Right atrium auricular region (tissue), 2 donors: ENCODE measurements around the gene CEP20. TPM values are rescaled to one million over a fixed set of nuclear protein-coding genes. Genes with fewer than 3 reads are reported as not detected.

Experiments used
- DNase-seq: peaks from one replicate; pipeline ENCODE4 v3.0.0-alpha.2; 2019; ENCODE audit warnings: low spot score
- H3K27ac ChIP-seq, 2 donors: fragments of 200-600 bp; sonication (generic); 1 replicate in 1 of 2; 2 replicates in 1 of 2; pipeline ENCODE4 v1.5.1; 2016 to 2019
- H3K27me3 ChIP-seq, 2 donors: fragments of 200-600 bp; sonication (generic); one replicate each; pipeline versions ENCODE4 v1.5.1 to v1.6.0; 2017 to 2019
- H3K36me3 ChIP-seq: fragments of 200-600 bp; sonication (generic); one replicate; pipeline ENCODE4 v1.5.1; 2016
- H3K4me1 ChIP-seq, 2 donors: fragments of 200-600 bp; sonication (generic); one replicate each; pipeline versions ENCODE4 v1.5.1 to v1.6.0; 2017 to 2019
- H3K4me3 ChIP-seq, 2 donors: fragments of 200-600 bp; sonication (generic); 1 replicate in 1 of 2; 2 replicates in 1 of 2; pipeline ENCODE4 v1.5.1; 2017 to 2019; ENCODE audit warnings: mild to moderate bottlenecking in 1 of 2, moderate library complexity in 1 of 2
- H3K9me3 ChIP-seq, 2 donors: fragments of 200-600 bp; sonication (generic); one replicate each; pipeline ENCODE4 v1.5.1; 2019
- CTCF ChIP-seq, 2 donors: fragments of 200-600 bp; sonication (generic); IDR thresholded peaks; one replicate each; pipeline ENCODE4 v1.5.1; 2019; ENCODE audit warnings: antibody characterized with exemption in 2 of 2
- total RNA-seq, 2 donors: library from RNA; depleted of rRNA; stranded (reverse); fragments of >200 nt; gene quantifications; one replicate each; pipeline ENCODE4 v1.1.0, GENCODE V29; 2016

Gene CEP20
- total RNA-seq, 2 donors from 2014 or later: 20.1 to 35.9 TPM

- Histone ChIP-seq H3K27ac (no peak overlapping the region), H3K4me1 (no peaks in the 10 kb centered on the region), H3K4me3 (no peak overlapping the region), H3K36me3 (no peaks in the 10 kb centered on the region), H3K27me3 (no peaks in the 10 kb centered on the region), H3K9me3 (no peaks in the 10 kb centered on the region)
- no peak for DNase-seq
- no peak for TF ChIP-seq CTCF (IDR thresholded peaks at IDR 0.05)
These were observed 15.6 kb upstream of the CEP20 start for GRCh38 chr16:15903960-15904359.

GRCh38 chr16:15900901-15901500 is 12.6 kb upstream of the CEP20 start:
- Histone ChIP-seq H3K4me3 (no peak overlapping the region), H3K27me3 (no peaks in the 10 kb centered on the region), H3K27ac (no peak overlapping the region), H3K36me3 (no peaks in the 10 kb centered on the region), H3K4me1 (no peaks in the 10 kb centered on the region), H3K9me3 (no peaks in the 10 kb centered on the region)
- no peak for TF ChIP-seq CTCF (IDR thresholded peaks at IDR 0.05)
- no peak for DNase-seq

DNA sequence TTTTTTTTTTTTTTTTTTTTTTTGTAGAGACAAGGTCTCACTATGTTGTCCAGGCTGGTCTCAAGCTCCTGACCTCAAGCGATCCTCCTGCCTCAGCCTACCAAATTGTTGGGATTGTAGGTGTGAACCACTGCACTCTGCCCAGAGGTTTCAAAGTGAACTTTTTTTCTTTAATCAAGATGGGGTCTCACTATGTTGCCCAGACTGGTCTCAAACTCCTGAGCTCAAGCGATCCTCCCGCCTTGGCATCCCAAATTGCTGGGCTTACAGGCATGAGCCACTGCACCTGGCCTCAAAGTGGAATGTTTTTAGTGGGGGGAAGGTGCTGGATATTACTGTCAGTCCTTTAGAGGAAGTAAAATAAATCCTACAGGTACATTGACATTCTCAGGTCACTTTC is 12.0 kb upstream of the CEP20 start:
- Histone ChIP-seq H3K27me3 (no peaks in the 10 kb centered on the region), H3K9me3 (no peaks in the 10 kb centered on the region), H3K4me3 (no peak overlapping the region), H3K4me1 (no peaks in the 10 kb centered on the region), H3K36me3 (no peaks in the 10 kb centered on the region), H3K27ac (no peak overlapping the region)
- DNase-seq: no peak
- no peak for TF ChIP-seq CTCF (IDR thresholded peaks at IDR 0.05)

DNA sequence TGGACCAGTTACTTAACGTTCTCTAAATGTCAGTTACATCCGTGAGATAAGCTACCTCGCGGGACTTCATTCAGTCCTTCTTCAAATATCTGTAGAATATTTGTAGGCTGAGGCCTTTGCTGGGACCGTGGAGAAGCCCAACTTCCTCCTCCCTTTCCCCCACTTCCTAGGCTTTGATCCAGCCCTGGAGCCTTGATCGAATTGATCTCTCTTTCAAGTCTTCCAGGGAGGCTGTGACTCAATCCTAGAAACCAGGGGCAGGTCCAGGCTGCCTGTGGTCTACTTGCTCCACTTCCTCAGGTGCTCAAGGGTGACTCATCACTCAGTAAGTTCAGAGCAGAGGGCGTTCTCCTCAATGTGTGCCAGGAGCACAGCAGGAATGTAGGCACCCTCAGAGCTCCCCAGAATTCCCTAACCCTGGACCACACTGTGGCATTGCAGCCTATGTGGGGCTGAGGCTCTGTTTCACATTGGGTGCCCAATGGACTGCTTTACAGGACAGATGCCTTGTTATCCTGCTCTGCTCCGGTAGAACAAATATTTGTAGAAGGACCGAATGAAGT is 11.2 kb upstream of the CEP20 start:
- DNase-seq: no peak
- Histone ChIP-seq H3K36me3 (no peaks in the 10 kb centered on the region), H3K27ac (no peak overlapping the region), H3K9me3 (no peaks in the 10 kb centered on the region), H3K4me1 (no peaks in the 10 kb centered on the region), H3K27me3 (no peaks in the 10 kb centered on the region), H3K4me3 (no peak overlapping the region)
- no peak for TF ChIP-seq CTCF (IDR thresholded peaks at IDR 0.05)

DNA sequence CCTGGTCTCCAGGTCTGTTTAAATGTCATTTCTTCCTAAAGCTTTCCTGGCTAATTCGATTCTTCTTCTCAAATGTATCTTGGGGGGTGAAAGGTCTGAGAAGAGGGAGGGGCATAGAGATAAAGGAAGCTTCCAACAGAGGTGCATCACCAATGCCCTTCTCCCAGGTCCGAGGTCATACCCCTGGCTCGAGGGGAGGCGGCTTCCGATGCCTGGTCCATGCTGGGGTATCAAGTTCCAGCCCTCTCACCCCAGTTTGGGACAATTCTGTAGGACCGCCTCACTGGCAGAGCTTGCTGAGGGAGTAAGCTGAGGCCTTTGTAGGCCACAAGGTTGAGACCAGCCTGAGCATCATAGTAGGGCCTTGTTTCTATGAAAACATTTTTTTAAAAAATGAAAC is 10.3 kb upstream of the CEP20 start:
- TF ChIP-seq CTCF (IDR thresholded peaks at IDR 0.05): no peak
- Histone ChIP-seq H3K36me3 (no peaks in the 10 kb centered on the region), H3K4me1 (no peaks in the 10 kb centered on the region), H3K27ac (no peak overlapping the region), H3K27me3 (no peaks in the 10 kb centered on the region), H3K9me3 (no peaks in the 10 kb centered on the region), H3K4me3 (no peak overlapping the region)
- DNase-seq: no peak

- Histone ChIP-seq H3K4me3 (no peak overlapping the region), H3K9me3 (no peaks in the 10 kb centered on the region), H3K4me1 (no peaks in the 10 kb centered on the region), H3K27me3 (no peaks in the 10 kb centered on the region), H3K36me3 (no peaks in the 10 kb centered on the region), H3K27ac (no peak overlapping the region)
- no peak for DNase-seq
- no peak for TF ChIP-seq CTCF (IDR thresholded peaks at IDR 0.05)
These were observed 9.4 kb upstream of the CEP20 start for GRCh38 chr16:15897834-15898254.
